MM.1S (cell line): Measurements from ENCODE around the gene IL4.

Experiments used
- EZH2 ChIP-seq: fragments of 300-600 bp; sonication (generic); optimal IDR thresholded peaks from 2 replicates; pipeline ENCODE3; 2017; ENCODE audit warnings: low read depth, mild to moderate bottlenecking, antibody characterized with exemption, low read length, mixed read lengths
- EZH2phosphoT487 ChIP-seq: fragments of 300-600 bp; sonication (generic); IDR thresholded peaks from 2 replicates; pipeline ENCODE4 v1.6.1; 2018; ENCODE audit warnings: antibody characterized with exemption, low read length
- TF ChIP-seq, protein P1 (sequence below): fragments of 300-600 bp; sonication (generic); IDR thresholded peaks from 2 replicates; pipeline ENCODE4 v1.5.1; 2016; ENCODE audit warnings: antibody characterized with exemption, low read length, mixed read lengths

DNA sequence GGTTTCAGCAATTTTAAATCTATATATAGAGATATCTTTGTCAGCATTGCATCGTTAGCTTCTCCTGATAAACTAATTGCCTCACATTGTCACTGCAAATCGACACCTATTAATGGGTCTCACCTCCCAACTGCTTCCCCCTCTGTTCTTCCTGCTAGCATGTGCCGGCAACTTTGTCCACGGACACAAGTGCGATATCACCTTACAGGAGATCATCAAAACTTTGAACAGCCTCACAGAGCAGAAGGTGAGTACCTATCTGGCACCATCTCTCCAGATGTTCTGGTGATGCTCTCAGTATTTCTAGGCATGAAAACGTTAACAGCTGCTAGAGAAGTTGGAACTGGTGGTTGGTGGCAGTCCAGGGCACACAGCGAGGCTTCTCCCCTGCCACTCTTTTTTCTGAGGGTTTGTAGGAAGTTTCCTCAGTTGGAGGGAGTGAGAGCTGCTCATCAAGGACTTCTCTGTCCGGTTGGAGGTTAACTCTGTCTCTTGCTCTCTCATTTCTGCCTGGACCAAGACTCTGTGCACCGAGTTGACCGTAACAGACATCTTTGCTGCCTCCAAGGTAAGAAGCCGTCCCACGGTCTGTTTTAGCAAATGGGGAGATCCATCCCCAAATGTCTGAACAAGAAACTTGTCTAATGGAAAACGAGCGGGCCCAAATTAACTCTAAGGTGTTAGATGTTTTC lies at the start of gene IL4:
- TF ChIP-seq, protein P1, sequence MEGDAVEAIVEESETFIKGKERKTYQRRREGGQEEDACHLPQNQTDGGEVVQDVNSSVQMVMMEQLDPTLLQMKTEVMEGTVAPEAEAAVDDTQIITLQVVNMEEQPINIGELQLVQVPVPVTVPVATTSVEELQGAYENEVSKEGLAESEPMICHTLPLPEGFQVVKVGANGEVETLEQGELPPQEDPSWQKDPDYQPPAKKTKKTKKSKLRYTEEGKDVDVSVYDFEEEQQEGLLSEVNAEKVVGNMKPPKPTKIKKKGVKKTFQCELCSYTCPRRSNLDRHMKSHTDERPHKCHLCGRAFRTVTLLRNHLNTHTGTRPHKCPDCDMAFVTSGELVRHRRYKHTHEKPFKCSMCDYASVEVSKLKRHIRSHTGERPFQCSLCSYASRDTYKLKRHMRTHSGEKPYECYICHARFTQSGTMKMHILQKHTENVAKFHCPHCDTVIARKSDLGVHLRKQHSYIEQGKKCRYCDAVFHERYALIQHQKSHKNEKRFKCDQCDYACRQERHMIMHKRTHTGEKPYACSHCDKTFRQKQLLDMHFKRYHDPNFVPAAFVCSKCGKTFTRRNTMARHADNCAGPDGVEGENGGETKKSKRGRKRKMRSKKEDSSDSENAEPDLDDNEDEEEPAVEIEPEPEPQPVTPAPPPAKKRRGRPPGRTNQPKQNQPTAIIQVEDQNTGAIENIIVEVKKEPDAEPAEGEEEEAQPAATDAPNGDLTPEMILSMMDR = no peak
- no peak for TF ChIP-seq EZH2
- TF ChIP-seq EZH2phosphoT487 = no peak
